ENCODE data around the gene RNASE9.
"Not testable (repeated sequence)": the region's sequence is repeated elsewhere in the genome, so short reads cannot be mapped to it uniquely, and the experiment has no call there.

Gene RNASE9

GRCh38 chr14:20606190-20606901, 45.5 kb upstream of the RNASE9 start:
- Histone ChIP-seq H3K27ac (no peak overlapping the region), H3K4me3 (no peak overlapping the region)
- no peak for TF ChIP-seq CTCF (IDR thresholded peaks at IDR 0.05)
- DNase-seq (ENCODE audit: low spot score): no peak

GRCh38 chr14:20603813-20604690, 43.2 kb upstream of the RNASE9 start:
- Histone ChIP-seq H3K4me3 (no peak overlapping the region), H3K27ac (no peak overlapping the region)
- DNase-seq (ENCODE audit: low spot score): no peak
- TF ChIP-seq CTCF (IDR thresholded peaks at IDR 0.05): no peak

DNA sequence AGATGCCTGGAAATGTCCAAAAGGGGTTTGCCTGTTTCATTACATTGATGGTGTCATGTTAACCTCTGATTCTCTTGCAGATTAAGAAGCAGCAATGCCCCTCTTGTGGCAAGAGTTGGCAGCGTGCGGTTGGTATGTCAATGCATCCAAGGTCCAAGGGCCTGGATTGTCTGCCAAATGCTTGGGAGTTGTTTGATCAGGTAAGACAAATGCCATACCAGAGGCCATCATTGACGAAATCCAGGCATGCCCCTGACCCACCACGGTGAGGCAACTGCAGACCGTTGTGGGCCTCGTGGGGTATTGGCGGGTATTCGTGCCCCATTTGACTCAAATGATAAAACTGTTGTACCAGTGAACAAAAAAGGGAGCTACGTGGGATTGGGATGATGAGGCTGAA, 41.7 kb upstream of the RNASE9 start:
- Histone ChIP-seq H3K27ac (no peak overlapping the region), H3K4me3 (no peak overlapping the region)
- DNase-seq (ENCODE audit: low spot score): no peak
- no peak for TF ChIP-seq CTCF (IDR thresholded peaks at IDR 0.05)

DNA sequence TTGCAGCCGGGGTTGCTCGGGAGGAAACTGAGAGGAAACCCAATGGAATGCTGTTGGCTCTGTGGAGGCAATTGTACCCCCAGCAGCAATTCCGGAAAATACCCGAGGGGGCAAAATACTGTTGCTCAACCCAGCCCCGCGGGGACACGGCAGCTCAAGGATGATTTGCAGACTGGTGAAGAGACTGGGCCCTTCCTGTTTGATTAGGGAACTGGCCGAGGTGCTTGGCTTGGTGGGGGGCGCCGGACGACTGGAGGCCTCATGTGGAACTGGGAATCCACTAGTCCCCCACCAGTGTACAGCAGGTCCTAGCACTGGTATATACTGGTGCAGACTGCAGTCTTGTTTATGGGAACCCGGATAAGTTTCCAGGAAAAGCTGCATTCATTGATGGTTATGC, 40.7 kb upstream of the RNASE9 start:
- DNase-seq (ENCODE audit: low spot score): no peak
- Histone ChIP-seq H3K27ac (no peak overlapping the region), H3K4me3 (no peak overlapping the region)
- TF ChIP-seq CTCF (IDR thresholded peaks at IDR 0.05): no peak

GRCh38 chr14:20597108-20597507, 36.3 kb upstream of the RNASE9 start:
- H3K4me3 ChIP-seq: no peak overlapping the region
- DNase-seq (ENCODE audit: low spot score): no peak
- no peak overlapping the region for H3K27ac ChIP-seq
- no peak for TF ChIP-seq CTCF (IDR thresholded peaks at IDR 0.05)

GRCh38 chr14:20595726-20596125, 34.9 kb upstream of the RNASE9 start:
- DNase-seq (ENCODE audit: low spot score); H3K27ac ChIP-seq; H3K4me3 ChIP-seq: not testable (repeated sequence)

DNA sequence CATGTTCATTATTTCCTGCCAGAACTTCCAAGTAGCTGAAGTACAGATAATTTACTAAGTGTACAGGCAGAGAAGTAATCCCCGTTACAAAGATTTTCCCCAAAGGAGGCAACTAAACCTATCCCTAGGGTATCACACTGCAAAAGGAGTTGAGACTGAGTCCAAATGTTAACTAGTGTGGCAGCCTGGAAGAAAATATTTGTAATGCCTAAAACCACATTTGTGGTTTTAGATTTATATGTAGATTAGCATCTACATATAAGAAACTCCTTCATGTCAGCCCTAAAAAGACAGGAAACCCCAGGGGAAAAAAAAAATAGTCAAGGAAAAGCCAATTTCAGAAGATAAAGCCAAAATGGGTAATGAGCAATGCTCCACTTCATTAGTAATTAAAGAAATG, 31.7 kb upstream of the RNASE9 start:
- no peak for TF ChIP-seq CTCF (IDR thresholded peaks at IDR 0.05)
- DNase-seq (ENCODE audit: low spot score): no peak
- Histone ChIP-seq H3K4me3 (no peak overlapping the region), H3K27ac (no peak overlapping the region)

Measured in coronary artery (tissue), 2 donors.